Prostate gland (tissue), 2 donors: Measurements from ENCODE around the gene SLC22A16. TPM values are rescaled to one million over a fixed set of nuclear protein-coding genes. Genes with fewer than 3 reads are reported as not detected.
"Not testable (repeated sequence)": the region's sequence is repeated elsewhere in the genome, so short reads cannot be mapped to it uniquely, and the experiment has no call there.

Experiments
- DNase-seq: peaks from one replicate; pipeline ENCODE4 v3.0.0-alpha.2; 2019; ENCODE audit warnings: low spot score
- H3K27ac ChIP-seq, 2 donors: fragments of 200-600 bp; sonication (generic); 2 replicates each; pipeline ENCODE4 v1.5.1; 2017 to 2019
- H3K27me3 ChIP-seq: fragments of 200-600 bp; sonication (generic); replicated peaks from 2 replicates; pipeline ENCODE4 v1.5.1; 2019; ENCODE audit not compliant: insufficient read depth
- H3K36me3 ChIP-seq, 2 donors: fragments of 200-600 bp; sonication (generic); 1 replicate in 1 of 2; 2 replicates in 1 of 2; pipeline versions ENCODE4 v1.5.1 to v1.8.1; 2017 to 2019
- H3K4me1 ChIP-seq: fragments of 200-600 bp; sonication (generic); replicated peaks from 2 replicates; pipeline ENCODE4 v1.5.1; 2019
- H3K4me3 ChIP-seq, 2 donors: fragments of 200-600 bp; sonication (generic); 2 replicates each; pipeline ENCODE4 v1.5.1; 2017 to 2019
- H3K9me3 ChIP-seq: fragments of 200-600 bp; sonication (generic); 2 replicates; pipeline ENCODE4 v1.5.1; 2017
- CTCF ChIP-seq, 4 experiments: fragments of 200-600 bp in 2 of 4; fragments of 450-650 bp in 2 of 4; sonication (generic) in 2 of 4; IDR thresholded peaks; 1 replicate in 3 of 4; 2 replicates in 1 of 4; pipeline ENCODE4 v1.5.1; 2016 to 2019; ENCODE audit warnings: antibody characterized with exemption in 4 of 4, mild to moderate bottlenecking in 2 of 4, moderate library complexity in 2 of 4
- POLR2A ChIP-seq: fragments of 450-650 bp; IDR thresholded peaks from one replicate; pipeline ENCODE4 v1.6.1; 2016; ENCODE audit warnings: antibody characterized with exemption, mild to moderate bottlenecking
- POLR2AphosphoS5 ChIP-seq: sonication (generic); formaldehyde crosslinking; IDR thresholded peaks from one replicate; pipeline ENCODE4 v1.6.1; 2017; ENCODE audit warnings: antibody characterized with exemption
- WGBS: methylation state at CpG from one replicate; pipeline ENCODE4 v1.1.5; 2018; 5-methylcytosine and 5-hydroxymethylcytosine counted together
- intact Hi-C: fragments of 100-400 bp; cut with DNase I; formaldehyde crosslinking; loops from one replicate; pipeline ENCODE4 v1.14.2; 2022
- total RNA-seq, 2 donors: library from RNA; depleted of rRNA; stranded (reverse); fragments of >200 nt; gene quantifications; one replicate each; pipeline ENCODE4 v1.1.0, GENCODE V29; 2016

Gene SLC22A16
- total RNA-seq, 2 donors from 2014 or later = 2.7 TPM; not detected in 1

- Histone ChIP-seq H3K9me3 (no peaks in the 10 kb centered on the region), H3K27ac (no peak overlapping the region), H3K4me3 (no peak overlapping the region), H3K4me1 (no peaks in the 10 kb centered on the region), H3K27me3 (no peaks in the 10 kb centered on the region), H3K36me3 (no peaks in the 10 kb centered on the region)
- intact Hi-C loops = no loop called here
- WGBS = 27% methylated on average over 3 of the region's 3 CpGs
- no peak for TF ChIP-seq POLR2A
- TF ChIP-seq POLR2AphosphoS5 = no peak
- TF ChIP-seq CTCF (IDR thresholded peaks at IDR 0.05) = no peak
- no peak for DNase-seq
These were observed 13.7 kb upstream of the SLC22A16 start for GRCh38 chr6:110490110-110490509.

DNA sequence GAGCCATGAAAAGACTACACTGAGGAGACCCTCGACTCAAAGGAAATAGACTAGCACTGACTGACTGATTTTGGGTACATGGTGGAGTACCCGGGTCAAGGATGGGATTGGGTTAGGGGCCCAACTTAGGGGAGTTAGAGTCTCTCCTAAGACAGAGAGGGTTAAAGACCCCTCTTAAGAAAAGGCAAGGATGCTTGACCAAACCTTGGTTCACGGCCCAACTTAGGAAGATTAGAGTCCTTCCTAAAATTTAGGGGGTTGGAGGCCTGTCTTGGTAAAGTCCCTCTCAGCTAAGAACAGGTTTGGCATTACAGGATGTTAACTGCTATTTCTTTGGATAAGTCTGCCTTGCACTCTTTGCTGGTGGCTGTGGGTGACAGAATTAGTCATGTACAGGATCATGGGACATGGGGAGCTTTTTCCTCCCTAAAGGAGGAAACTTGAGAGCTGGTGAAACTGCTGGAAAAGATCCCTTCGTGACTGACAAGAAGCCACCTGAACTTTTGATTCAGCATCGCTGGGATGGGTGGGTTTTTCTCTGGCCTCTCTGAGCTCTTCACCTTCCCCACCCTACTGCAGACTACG, 12.3 kb upstream of the SLC22A16 start:
- H3K27me3 ChIP-seq = no peaks in the 10 kb centered on the region
- no peak for TF ChIP-seq POLR2AphosphoS5
- TF ChIP-seq POLR2A = no peak
- TF ChIP-seq CTCF (IDR thresholded peaks at IDR 0.05) = no peak
- H3K36me3 ChIP-seq = no peaks in the 10 kb centered on the region
- intact Hi-C loops = no loop called here
- whole genome bisulfite sequencing = 95% methylated on average over 6 of the region's 6 CpGs
- DNase-seq = no peak
- no peak overlapping the region for H3K4me3 ChIP-seq
- H3K9me3 ChIP-seq = no peaks in the 10 kb centered on the region
- H3K27ac ChIP-seq = no peak overlapping the region
- H3K4me1 ChIP-seq = no peaks in the 10 kb centered on the region

GRCh38 chr6:110487968-110488381, 11.6 kb upstream of the SLC22A16 start:
- H3K27me3 ChIP-seq, intact Hi-C loops, DNase-seq, H3K4me1 ChIP-seq, H3K27ac ChIP-seq, H3K4me3 ChIP-seq, H3K9me3 ChIP-seq, H3K36me3 ChIP-seq: not testable (repeated sequence)
- 55% methylated on average over 3 of the region's 3 CpGs for WGBS

DNA sequence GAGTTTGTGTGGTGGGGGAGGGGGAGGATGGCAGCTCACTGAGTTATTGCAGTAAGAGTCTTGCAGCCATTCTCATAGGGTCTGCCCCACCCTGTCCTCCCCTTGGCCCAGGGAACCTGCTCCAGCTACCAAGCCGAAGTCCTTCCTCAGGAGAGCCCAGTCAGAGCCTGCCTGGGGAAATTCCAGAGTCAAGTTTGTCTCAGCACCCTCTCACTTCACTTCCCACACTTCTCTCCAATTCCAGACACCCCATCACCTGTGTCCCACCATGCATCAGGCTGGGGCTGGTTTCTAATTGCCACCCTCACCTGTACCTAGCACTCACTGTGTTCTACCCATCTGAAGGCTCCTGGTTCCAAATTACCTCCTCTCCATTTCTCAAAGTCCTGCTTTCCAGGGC, 10.3 kb upstream of the SLC22A16 start:
- no peak for DNase-seq
- no peaks in the 10 kb centered on the region for H3K4me1 ChIP-seq
- 85% methylated on average over 1 of the region's 1 CpG for WGBS
- H3K27me3 ChIP-seq = no peaks in the 10 kb centered on the region
- no peak overlapping the region for H3K27ac ChIP-seq
- no peaks in the 10 kb centered on the region for H3K36me3 ChIP-seq
- intact Hi-C loops = no loop called here
- no peak overlapping the region for H3K4me3 ChIP-seq
- no peak for TF ChIP-seq POLR2AphosphoS5
- no peak for TF ChIP-seq POLR2A
- no peak for TF ChIP-seq CTCF (IDR thresholded peaks at IDR 0.05)
- no peaks in the 10 kb centered on the region for H3K9me3 ChIP-seq

- DNase-seq = no peak
These were observed 9.1 kb upstream of the SLC22A16 start for GRCh38 chr6:110485491-110485890.

More at GRCh38 chr6:110485491-110485890, 9.1 kb upstream of the SLC22A16 start:
- Histone ChIP-seq H3K9me3 (no peaks in the 10 kb centered on the region), H3K4me3 (no peak overlapping the region), H3K27ac (no peak overlapping the region), H3K4me1 (no peaks in the 10 kb centered on the region), H3K27me3 (no peaks in the 10 kb centered on the region), H3K36me3 (no peaks in the 10 kb centered on the region)
- intact Hi-C loops = no loop called here
- TF ChIP-seq POLR2A = no peak
- no peak for TF ChIP-seq POLR2AphosphoS5
- no peak for TF ChIP-seq CTCF (IDR thresholded peaks at IDR 0.05)
- WGBS = 57% methylated on average over 5 of the region's 5 CpGs
